CD4-positive, alpha-beta T cell treated with Interferon gamma for 1 hour (primary cell): ENCODE data around the gene FBXW8.

Source experiments
- DNase-seq: peaks from one replicate; pipeline ENCODE4 v3.0.0-alpha.2; 2020

The FBXW8 gene

GRCh38 chr12:116959198-116959460 is 48.4 kb downstream of the FBXW8 start:
- DNase-seq, result no peak

GRCh38 chr12:116959845-116960514 is 49.2 kb downstream of the FBXW8 start:
- DNase-seq, result no peak

GRCh38 chr12:116962197-116962596 is 51.4 kb downstream of the FBXW8 start:
- no peak for DNase-seq

GRCh38 chr12:116962783-116963356 is 52.1 kb downstream of the FBXW8 start:
- no peak for DNase-seq

GRCh38 chr12:116964054-116965050 is 53.6 kb downstream of the FBXW8 start:
- DNase-seq, result no peak

GRCh38 chr12:116968986-116969385 is 58.2 kb downstream of the FBXW8 start:
- no peak for DNase-seq

GRCh38 chr12:116969615-116970585 is 59.1 kb downstream of the FBXW8 start:
- DNase-seq, result no peak

GRCh38 chr12:116971222-116971621 is 60.5 kb downstream of the FBXW8 start:
- no peak for DNase-seq

GRCh38 chr12:116975779-116976393 is 65.1 kb downstream of the FBXW8 start:
- DNase-seq, result no peak

GRCh38 chr12:116977465-116978380 is 67.0 kb downstream of the FBXW8 start:
- no peak for DNase-seq

- no peak for DNase-seq
Measured at GRCh38 chr12:116978791-116979508, 68.2 kb downstream of the FBXW8 start.

GRCh38 chr12:116980083-116980482 is 69.3 kb downstream of the FBXW8 start:
- no peak for DNase-seq

GRCh38 chr12:116982791-116983411 is 72.2 kb downstream of the FBXW8 start:
- DNase-seq, result no peak

GRCh38 chr12:116984098-116984497 is 73.3 kb downstream of the FBXW8 start:
- DNase-seq, result no peak

GRCh38 chr12:116990329-116990728 is 79.6 kb downstream of the FBXW8 start:
- DNase-seq, result no peak

GRCh38 chr12:116990971-116991966 is 80.5 kb downstream of the FBXW8 start:
- no peak for DNase-seq

- no peak for DNase-seq
Measured at GRCh38 chr12:116996093-116996492, 85.3 kb downstream of the FBXW8 start.

- no peak for DNase-seq
Measured at GRCh38 chr12:116996621-116997020, 85.9 kb downstream of the FBXW8 start.

- no peak for DNase-seq
Measured at GRCh38 chr12:116999066-116999465, 88.3 kb downstream of the FBXW8 start.
